ENCODE data around the gene CPEB4.

DNA sequence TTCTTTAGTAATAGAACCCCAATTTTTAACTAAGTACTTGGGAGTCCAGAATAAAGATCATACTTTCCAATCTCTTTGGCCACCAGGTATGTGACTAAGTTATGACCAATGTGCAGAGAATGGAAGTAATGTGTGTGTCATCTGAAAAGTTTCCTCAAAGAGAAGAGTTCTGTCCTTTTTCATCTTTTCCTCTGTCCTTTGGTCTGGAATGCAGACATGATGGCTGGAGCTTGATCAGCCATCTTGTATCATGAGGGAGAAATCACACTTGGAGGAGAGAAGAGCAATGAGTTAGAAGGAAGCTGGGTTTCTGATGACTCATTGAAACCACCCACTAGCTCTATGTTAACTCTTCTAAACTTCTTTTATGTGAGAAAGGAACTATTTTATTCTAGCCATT is 5.5 kb upstream of the CPEB4 start:
- TF ChIP-seq, protein P1, sequence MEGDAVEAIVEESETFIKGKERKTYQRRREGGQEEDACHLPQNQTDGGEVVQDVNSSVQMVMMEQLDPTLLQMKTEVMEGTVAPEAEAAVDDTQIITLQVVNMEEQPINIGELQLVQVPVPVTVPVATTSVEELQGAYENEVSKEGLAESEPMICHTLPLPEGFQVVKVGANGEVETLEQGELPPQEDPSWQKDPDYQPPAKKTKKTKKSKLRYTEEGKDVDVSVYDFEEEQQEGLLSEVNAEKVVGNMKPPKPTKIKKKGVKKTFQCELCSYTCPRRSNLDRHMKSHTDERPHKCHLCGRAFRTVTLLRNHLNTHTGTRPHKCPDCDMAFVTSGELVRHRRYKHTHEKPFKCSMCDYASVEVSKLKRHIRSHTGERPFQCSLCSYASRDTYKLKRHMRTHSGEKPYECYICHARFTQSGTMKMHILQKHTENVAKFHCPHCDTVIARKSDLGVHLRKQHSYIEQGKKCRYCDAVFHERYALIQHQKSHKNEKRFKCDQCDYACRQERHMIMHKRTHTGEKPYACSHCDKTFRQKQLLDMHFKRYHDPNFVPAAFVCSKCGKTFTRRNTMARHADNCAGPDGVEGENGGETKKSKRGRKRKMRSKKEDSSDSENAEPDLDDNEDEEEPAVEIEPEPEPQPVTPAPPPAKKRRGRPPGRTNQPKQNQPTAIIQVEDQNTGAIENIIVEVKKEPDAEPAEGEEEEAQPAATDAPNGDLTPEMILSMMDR (IDR thresholded peaks at IDR 0.05) = no peak
- TF ChIP-seq SIN3A (IDR thresholded peaks at IDR 0.05; ENCODE audit: borderline replicate concordance, insufficient read depth, low read depth, low read length) (no peak), TCF7L2 (IDR thresholded peaks at IDR 0.05; ENCODE audit: low read depth, low read length) (no peak), POLR2AphosphoS5 (IDR thresholded peaks at IDR 0.05; ENCODE audit: low read depth, low read length) (no peak)

Data from Panc1 (cell line).